ENCODE measurements around the gene PHC3.

Gene PHC3

GRCh38 chr3:170044795-170045244 lies 136.7 kb downstream of the PHC3 start:
- TF ChIP-seq POLR2A (IDR thresholded peaks at IDR 0.05; ENCODE audit: low read length) = no peak
- TF ChIP-seq GATA1 (IDR thresholded peaks at IDR 0.05; ENCODE audit: low read depth, low read length) = no peak
- no peak for DNase-seq

- TF ChIP-seq GATA1 (IDR thresholded peaks at IDR 0.05; ENCODE audit: low read depth, low read length) (no peak), POLR2A (IDR thresholded peaks at IDR 0.05; ENCODE audit: low read length) (no peak)
- no peak for DNase-seq
These were observed 137.3 kb downstream of the PHC3 start for GRCh38 chr3:170044271-170044670.

- TF ChIP-seq GATA1 (IDR thresholded peaks at IDR 0.05; ENCODE audit: low read depth, low read length) = no peak
- no peak for TF ChIP-seq POLR2A (IDR thresholded peaks at IDR 0.05; ENCODE audit: low read length)
- DNase-seq = no peak
These were observed 138.0 kb downstream of the PHC3 start for GRCh38 chr3:170043506-170043905.

GRCh38 chr3:170040418-170040817 lies 141.1 kb downstream of the PHC3 start:
- TF ChIP-seq POLR2A (IDR thresholded peaks at IDR 0.05; ENCODE audit: low read length) (no peak), GATA1 (IDR thresholded peaks at IDR 0.05; ENCODE audit: low read depth, low read length) (no peak)
- no peak for DNase-seq

- TF ChIP-seq POLR2A (IDR thresholded peaks at IDR 0.05; ENCODE audit: low read length) (no peak), GATA1 (IDR thresholded peaks at IDR 0.05; ENCODE audit: low read depth, low read length) (no peak)
- DNase-seq = peak; percentile 22 to 31
These were observed 143.0 kb downstream of the PHC3 start for GRCh38 chr3:170038434-170039110.

Data from erythroblast (primary cell).